ENCODE results near the gene MIPEP.

MIPEP gene

GRCh38 chr13:23849670-23850069 lies 39.5 kb downstream of the MIPEP start:
- DNase-seq: no peak

GRCh38 chr13:23848646-23849141 lies 40.5 kb downstream of the MIPEP start:
- DNase-seq: no peak

DNA sequence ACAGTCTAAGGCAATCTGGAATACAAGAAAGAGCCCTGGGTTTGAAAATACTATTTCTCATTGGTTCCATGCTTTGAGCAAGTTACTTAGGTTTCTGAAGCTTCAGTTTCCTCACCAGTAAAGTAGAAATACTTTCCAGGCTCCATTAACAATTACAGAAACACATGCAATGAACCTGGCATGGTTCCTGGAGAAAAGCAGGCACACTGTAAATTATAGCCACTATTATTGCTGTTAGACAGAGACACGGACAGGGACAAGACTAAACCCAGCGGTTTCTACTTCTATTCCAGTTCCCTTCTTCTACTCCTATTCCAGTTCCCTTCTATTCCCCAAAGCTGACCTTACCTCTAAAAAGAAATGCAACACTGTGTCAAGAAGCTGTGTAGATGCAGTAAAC lies 41.2 kb downstream of the MIPEP start:
- DNase-seq: no peak

- DNase-seq: no peak
Measured at GRCh38 chr13:23847497-23847896, 41.7 kb downstream of the MIPEP start.

DNA sequence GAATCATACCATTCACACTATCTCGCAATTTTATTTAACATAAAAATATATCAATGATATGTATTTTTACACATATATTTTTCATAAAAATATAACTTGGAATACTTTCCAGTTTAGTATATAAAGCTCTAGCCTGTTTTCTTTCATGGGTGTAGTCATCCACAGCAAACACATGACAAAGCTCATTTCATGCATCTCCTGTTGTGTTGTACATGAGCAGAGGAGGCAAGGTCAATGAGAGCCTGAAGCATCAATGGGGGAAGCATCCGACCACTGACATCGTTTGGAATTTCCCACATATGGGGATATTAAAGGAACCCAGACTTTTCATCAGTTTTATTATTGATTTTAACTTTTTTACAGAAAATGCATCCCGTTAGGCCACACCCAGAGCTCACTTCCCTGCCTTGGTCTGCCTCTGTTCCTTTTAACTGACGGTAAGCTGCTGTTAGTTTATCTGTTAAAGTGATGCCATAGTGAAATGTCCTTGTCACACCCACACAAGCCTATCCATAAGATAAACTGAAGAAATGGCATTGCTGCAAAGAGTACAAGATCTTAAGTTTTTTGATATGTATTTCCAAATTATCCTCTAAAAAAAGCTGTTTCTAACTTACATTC lies 44.0 kb downstream of the MIPEP start:
- DNase-seq: no peak

GRCh38 chr13:23844132-23844531 lies 45.1 kb downstream of the MIPEP start:
- no peak for DNase-seq

GRCh38 chr13:23843436-23843835 lies 45.8 kb downstream of the MIPEP start:
- DNase-seq: no peak

- DNase-seq: no peak
Measured at GRCh38 chr13:23842406-23842805, 46.8 kb downstream of the MIPEP start.

GRCh38 chr13:23833733-23834611 lies 55.2 kb downstream of the MIPEP start:
- no peak for DNase-seq

- no peak for DNase-seq
Measured at GRCh38 chr13:23828866-23829265, 60.3 kb downstream of the MIPEP start.

- no peak for DNase-seq
Measured at GRCh38 chr13:23828086-23828485, 61.1 kb downstream of the MIPEP start.

- no peak for DNase-seq
Measured at GRCh38 chr13:23825179-23825578, 64.0 kb downstream of the MIPEP start.

GRCh38 chr13:23824371-23824770 lies 64.8 kb downstream of the MIPEP start:
- no peak for DNase-seq

GRCh38 chr13:23822252-23822824 lies 66.9 kb downstream of the MIPEP start:
- no peak for DNase-seq

- DNase-seq: no peak
Measured at GRCh38 chr13:23820530-23820929, 68.7 kb downstream of the MIPEP start.

DNA sequence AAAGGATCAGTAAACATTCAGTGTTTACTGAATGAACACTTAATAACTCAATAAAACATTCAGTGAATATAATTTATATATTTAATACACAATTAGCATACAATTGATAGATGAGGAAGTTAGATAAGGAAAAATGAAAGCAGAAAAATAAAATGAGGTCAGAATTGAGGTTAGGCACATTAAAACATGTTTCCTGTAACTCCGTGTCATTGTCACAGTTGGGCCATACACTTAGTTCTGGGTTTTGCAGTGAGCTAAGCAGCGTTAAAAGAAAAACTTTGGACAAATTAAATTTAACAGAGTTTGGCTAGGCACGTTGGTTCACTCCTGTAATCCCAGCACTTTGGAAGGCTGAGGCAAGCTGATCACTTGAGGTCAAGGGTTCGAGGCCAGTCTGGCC lies 71.4 kb downstream of the MIPEP start:
- DNase-seq: no peak

DNA sequence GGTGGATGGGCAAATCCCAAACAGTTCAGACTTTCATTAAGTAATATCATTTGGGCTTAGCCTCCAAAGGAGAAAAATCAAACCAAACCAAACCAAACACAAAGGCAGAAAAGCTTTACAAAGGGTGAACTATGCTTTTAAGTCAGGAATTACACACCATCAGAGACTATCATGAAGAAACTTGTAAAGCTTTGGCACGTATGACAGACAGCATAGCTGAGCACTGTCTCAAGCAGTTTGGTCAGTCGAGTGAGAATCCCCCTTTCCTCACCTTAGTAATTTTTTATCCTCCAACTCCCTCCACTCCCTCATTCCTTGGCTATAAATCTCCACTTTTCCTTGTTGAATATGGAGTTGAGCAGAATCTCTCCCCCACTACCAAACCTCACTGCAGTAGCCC lies 72.1 kb downstream of the MIPEP start:
- DNase-seq: no peak

DNA sequence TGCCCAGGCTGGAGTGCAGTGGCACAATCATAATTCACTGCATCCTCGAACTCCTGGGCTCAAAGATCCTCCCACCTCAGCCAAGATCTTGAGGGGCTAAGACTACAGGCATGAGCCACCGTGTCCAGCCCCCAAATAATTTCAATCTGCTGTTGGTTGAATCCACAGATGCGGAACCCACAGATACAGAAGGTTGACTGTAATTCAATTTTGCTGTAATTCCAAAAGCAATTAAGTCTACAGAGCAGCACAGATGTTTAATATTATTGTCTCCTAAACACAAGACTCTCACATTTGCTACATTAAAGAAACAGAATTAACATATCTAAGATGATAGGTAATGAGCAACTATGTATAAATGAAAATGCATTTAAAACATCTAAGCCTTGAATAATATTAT lies 75.6 kb downstream of the MIPEP start:
- no peak for DNase-seq

DNA sequence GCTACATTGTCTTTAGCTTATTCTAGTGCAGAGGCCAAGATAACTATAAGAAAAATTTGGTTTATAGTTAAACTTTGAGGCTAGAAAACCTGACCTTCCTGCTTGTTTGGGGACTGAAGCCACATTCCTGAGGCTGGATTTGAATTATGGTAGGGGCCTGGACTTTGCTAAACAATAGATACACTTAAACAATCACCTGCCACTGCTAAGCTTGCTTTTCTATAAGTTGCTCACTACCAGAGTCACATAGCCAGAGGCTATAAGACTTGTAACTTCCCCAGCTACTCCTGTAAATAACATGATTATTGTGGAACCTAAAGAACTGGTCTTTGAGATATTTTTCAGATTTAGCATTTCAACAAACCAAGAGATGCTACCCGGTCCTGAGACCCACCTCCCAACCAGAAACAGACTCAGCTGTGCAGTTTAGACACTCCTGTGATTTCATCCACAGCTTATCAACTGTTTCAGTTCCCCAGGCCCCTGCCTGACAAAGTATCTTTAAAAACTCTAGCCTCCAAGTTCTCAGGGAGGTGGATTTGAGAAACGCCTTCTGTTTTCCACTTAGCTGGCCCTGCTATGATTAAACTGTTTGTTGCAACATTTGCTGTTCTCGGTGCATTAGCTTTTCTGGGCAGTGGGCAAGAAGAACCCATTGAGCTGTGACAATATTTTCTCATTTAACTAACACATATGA lies 77.7 kb downstream of the MIPEP start:
- no peak for DNase-seq

DNA sequence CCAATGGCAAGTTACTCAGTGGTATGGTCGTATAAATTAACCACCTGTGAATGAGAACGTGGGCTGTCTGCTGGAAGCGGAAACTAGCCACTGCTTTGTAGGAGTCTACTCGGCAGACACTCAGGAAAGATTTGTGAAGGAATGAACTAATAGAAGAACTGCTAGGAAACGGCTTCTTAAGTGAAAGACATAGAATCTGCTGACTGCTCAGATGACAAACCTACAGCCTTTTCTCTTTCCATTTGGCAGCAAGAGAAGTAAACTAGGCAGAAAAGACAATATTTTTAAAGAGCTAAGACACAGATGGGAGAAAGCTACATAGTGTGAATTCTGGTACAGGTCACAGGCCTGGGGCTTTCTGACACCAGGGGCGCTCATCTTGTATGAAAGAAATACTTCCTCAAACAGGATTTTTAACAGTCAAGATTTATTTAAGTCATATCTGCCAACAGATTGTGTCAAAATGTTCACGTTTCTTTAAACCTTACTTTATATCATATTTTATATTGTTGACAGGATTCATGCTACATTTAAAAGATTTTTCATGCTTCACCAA lies 78.4 kb downstream of the MIPEP start:
- no peak for DNase-seq

GRCh38 chr13:23808803-23809202 lies 80.4 kb downstream of the MIPEP start:
- no peak for DNase-seq

DNA sequence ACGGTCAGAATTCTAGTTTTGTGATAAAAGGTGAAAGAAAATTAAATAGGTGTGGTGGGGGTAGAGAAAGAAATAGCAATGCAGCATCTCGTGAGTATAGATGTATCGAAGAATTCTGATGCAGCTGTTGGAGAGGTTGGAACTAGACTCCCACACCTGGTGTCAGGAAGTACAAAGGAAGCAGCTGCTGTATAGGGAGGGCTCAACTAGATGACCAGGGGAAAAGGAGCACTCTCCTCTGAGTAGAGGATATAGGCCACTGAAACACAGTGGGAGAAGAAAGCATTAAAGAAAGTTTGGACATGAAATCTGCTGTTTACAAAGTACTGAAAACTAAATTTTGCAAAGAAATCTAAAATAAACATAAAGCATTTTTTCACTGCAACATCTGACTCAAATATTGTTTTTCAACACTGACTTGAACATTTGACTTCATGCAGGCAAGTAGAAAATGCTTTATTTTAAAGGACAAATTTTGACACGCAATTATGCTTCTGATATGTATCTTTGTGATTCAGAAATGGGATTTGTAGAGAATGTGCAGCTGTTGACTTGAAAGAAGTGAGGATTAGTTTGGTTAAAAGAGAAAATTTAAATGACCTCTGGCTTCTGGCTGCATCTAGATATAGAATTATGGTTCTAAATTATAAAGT lies 82.2 kb downstream of the MIPEP start:
- no peak for DNase-seq

- no peak for DNase-seq
Measured at GRCh38 chr13:23805821-23806220, 83.4 kb downstream of the MIPEP start.

Data from activated gamma-delta T cell treated with Interleukin-2 at 50 U/mL for 16 hours (primary cell).